ENCODE results near the gene NDUFB8.

The NDUFB8 gene

DNA sequence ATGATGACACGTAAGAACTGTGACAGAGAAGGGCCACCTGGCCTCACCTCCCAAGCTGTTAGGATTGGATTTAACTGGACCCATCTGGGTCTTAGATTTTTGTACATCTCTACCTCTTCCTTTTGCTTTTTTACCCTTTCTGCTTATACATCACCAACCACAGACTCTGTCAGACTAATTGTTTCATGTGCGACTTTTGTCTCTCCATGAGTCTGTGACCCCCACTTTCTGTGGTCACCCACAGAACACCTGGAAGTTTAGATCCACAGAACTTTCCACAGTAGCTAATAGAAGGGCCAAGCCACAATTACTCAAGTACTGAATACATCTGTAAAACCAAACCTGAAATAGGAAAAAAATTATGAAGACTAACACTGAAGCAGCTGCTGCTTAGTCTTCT lies 33.1 kb downstream of the NDUFB8 start:
- H3K9ac ChIP-seq (ENCODE audit: low read length), result no peak overlapping the region
- no peaks in the 10 kb centered on the region for H3K4me1 ChIP-seq (ENCODE audit: control insufficient read depth, insufficient read depth, low read length)
- H3K4me3 ChIP-seq (ENCODE audit: low read length), result no peak overlapping the region
- no peaks in the 10 kb centered on the region for H3K27me3 ChIP-seq (ENCODE audit: control insufficient read depth, insufficient read depth, low read length)
- peaks cover 35% of the 10 kb centered on the region for H3K36me3 ChIP-seq (ENCODE audit: control insufficient read depth, insufficient read depth, low read length)
- H3K27ac ChIP-seq (ENCODE audit: low read depth, low read length), result no peak overlapping the region

DNA sequence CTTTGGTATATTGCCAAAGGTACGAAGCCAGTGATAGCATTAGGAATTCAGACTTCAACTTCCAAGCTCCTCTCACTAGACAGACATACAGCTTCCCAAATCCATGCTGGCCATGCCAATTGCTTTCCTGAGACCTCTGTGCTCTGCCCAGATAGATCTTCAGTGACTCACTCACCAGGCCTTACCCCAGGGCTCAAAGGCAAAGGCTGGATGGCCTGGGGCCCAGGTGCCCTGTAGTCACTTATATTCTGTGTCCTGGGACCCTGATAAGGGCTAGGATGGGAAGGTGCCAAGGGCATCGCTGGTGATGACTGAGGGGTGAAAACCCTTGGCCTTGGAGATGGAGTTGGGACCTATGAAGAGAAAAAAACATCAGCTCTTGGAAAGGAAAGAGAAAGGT lies 39.1 kb downstream of the NDUFB8 start:
- H3K4me3 ChIP-seq (ENCODE audit: low read length), result no peak overlapping the region
- H3K27me3 ChIP-seq (ENCODE audit: control insufficient read depth, insufficient read depth, low read length), result no peaks in the 10 kb centered on the region
- peaks cover 19% of the 10 kb centered on the region for H3K36me3 ChIP-seq (ENCODE audit: control insufficient read depth, insufficient read depth, low read length)
- H3K9ac ChIP-seq (ENCODE audit: low read length), result no peak overlapping the region
- no peak overlapping the region for H3K27ac ChIP-seq (ENCODE audit: low read depth, low read length)
- no peaks in the 10 kb centered on the region for H3K4me1 ChIP-seq (ENCODE audit: control insufficient read depth, insufficient read depth, low read length)

DNA sequence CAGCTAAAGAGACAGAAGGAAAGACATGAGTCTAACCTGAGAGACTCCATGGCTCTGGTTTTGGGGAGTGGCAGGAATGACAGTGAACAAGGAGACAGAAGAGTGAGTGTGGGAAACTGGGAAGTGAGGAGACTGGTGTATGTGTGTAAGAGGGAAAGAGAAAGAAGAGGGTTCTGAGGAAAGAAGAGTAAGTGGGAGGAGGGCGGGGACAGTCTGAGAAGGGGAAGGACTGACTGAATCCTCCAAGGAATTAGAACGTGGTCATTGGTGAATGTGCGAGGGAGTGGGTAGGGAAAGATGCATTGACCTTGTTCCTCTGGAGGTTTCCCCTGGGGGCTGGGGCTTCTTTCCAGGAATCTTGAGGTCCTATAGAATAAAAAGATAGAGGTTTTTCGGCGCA lies 40.3 kb downstream of the NDUFB8 start:
- Histone ChIP-seq H3K27me3 (ENCODE audit: control insufficient read depth, insufficient read depth, low read length) (no peaks in the 10 kb centered on the region), H3K4me3 (ENCODE audit: low read length) (no peak overlapping the region), H3K27ac (ENCODE audit: low read depth, low read length) (no peak overlapping the region), H3K36me3 (ENCODE audit: control insufficient read depth, insufficient read depth, low read length) (peaks cover 19% of the 10 kb centered on the region), H3K4me1 (ENCODE audit: control insufficient read depth, insufficient read depth, low read length) (no peaks in the 10 kb centered on the region), H3K9ac (ENCODE audit: low read length) (no peak overlapping the region)

DNA sequence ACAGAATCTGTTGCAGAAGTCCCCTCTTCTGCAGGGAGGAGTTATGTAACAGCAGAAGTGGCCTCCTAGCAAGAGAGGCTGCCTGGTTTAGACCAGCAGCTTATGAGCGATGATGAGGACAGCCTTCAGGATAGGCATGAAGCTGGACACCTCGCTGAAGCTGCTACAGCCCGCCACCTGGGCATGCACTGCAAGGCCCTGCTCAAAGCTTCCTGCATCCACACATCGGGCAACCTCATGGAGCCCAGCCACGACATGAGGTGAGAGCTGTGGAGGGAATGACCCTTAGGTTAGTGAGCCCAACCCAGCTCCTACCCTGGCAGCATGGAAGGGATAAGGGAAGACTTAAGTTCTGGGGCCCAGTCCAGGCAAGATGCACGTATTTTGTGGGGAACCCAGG lies 42.1 kb downstream of the NDUFB8 start:
- no peak overlapping the region for H3K27ac ChIP-seq (ENCODE audit: low read depth, low read length)
- no peak overlapping the region for H3K9ac ChIP-seq (ENCODE audit: low read length)
- H3K4me3 ChIP-seq (ENCODE audit: low read length), result no peak overlapping the region
- H3K36me3 ChIP-seq (ENCODE audit: control insufficient read depth, insufficient read depth, low read length), result peaks cover 19% of the 10 kb centered on the region
- no peaks in the 10 kb centered on the region for H3K4me1 ChIP-seq (ENCODE audit: control insufficient read depth, insufficient read depth, low read length)
- H3K27me3 ChIP-seq (ENCODE audit: control insufficient read depth, insufficient read depth, low read length), result no peaks in the 10 kb centered on the region

DNA sequence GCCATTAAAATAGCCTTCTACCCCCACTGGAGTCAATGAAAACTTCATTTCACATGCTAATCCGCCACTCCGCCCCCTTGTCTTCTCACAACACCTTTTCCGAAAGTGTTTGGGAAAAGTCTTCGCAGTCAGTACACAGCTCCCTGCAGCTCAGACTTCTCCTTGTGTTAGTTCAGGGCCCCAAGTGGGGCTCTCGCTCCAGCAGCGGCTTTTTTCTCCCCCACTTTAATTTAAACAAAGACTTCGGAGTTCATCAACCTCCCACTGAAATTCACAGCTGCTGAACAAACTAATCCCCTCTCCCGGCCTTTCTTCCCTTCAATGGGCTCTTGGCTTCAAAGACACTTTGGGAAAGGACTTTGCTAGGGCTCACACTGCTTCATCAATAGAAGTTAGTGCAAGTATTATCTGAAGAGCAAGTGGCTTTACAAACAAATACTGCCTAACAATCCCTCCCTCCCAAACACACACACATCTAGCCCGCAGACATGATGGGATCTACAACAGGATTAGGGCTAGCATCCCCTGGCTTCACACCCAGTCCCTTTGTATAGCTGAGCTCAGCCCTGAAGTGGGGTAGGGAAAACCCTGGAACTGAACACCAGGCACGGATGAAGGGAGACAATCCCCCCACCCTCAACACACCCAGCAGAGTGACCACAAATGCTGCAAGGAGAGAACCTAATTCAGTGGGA lies 43.7 kb downstream of the NDUFB8 start:
- H3K4me3 ChIP-seq (ENCODE audit: low read length), result no peak overlapping the region
- peaks cover 19% of the 10 kb centered on the region for H3K36me3 ChIP-seq (ENCODE audit: control insufficient read depth, insufficient read depth, low read length)
- peaks cover 4% of the 10 kb centered on the region for H3K4me1 ChIP-seq (ENCODE audit: control insufficient read depth, insufficient read depth, low read length)
- H3K27me3 ChIP-seq (ENCODE audit: control insufficient read depth, insufficient read depth, low read length), result no peaks in the 10 kb centered on the region
- no peak overlapping the region for H3K9ac ChIP-seq (ENCODE audit: low read length)
- no peak overlapping the region for H3K27ac ChIP-seq (ENCODE audit: low read depth, low read length)

DNA sequence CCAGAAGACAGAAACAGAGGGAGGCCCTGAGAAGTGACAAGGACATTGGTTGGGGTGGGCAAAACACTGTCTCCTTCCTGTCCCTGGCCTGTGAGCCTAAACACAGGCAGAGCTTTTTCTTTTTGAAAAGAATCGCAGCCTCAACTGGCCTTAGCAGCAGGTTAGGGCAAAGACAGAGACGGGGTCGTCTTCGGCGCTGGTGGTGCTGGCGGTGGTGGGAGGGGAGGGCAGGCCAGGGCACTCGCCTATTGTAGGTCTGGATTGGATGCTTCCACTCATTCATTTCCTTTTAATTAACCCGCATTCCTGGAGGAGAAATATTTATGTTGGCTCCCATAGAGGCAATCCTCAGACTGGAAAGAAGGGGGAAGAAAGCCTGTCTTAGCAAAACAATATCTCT lies 44.3 kb downstream of the NDUFB8 start:
- H3K4me1 ChIP-seq (ENCODE audit: control insufficient read depth, insufficient read depth, low read length), result peaks cover 4% of the 10 kb centered on the region
- peaks cover 16% of the 10 kb centered on the region for H3K36me3 ChIP-seq (ENCODE audit: control insufficient read depth, insufficient read depth, low read length)
- H3K9ac ChIP-seq (ENCODE audit: low read length), result no peak overlapping the region
- H3K4me3 ChIP-seq (ENCODE audit: low read length), result no peak overlapping the region
- H3K27ac ChIP-seq (ENCODE audit: low read depth, low read length), result no peak overlapping the region
- H3K27me3 ChIP-seq (ENCODE audit: control insufficient read depth, insufficient read depth, low read length), result peaks cover 2% of the 10 kb centered on the region

DNA sequence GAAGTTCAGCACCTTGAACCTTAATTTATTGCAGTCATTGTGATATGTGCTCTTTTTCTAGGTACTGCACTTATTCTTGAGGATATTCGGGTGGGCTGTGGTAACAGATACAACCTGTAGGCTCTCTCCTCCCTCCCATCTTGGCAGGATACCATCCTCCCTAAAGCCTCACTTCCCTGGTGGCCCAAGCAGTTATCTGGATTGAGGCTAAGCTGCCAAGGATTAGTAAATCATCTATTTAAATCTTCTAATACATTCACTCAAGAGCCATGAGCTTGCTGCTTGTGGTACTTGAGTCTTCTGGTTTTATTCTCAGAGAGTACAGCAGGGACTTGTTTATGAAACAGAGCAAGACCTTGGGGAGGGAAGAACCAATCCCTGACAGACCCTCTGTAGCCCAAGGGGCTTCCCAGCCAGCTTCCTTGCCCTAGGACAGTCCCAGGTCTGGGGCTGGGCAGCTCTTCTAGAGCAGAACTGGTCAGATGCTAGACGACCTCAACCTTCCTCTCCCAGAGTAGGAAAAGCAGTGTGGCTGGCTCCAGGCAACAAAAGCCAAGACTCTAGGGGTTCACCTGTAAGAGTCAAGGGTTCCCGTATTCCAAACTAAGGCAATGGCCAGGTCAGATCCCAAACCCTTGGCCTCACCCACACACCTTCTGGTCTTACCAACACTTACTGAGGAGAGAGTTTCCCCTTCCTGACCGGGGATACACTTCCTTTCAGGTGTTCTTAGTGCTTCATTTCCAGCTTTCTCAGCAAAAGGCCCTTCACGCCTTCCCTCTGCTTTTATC lies 45.6 kb downstream of the NDUFB8 start:
- H3K27me3 ChIP-seq (ENCODE audit: control insufficient read depth, insufficient read depth, low read length), result peaks cover 5% of the 10 kb centered on the region
- no peak overlapping the region for H3K4me3 ChIP-seq (ENCODE audit: low read length)
- H3K9ac ChIP-seq (ENCODE audit: low read length), result no peak overlapping the region
- H3K4me1 ChIP-seq (ENCODE audit: control insufficient read depth, insufficient read depth, low read length), result peaks cover 4% of the 10 kb centered on the region
- H3K27ac ChIP-seq (ENCODE audit: low read depth, low read length), result no peak overlapping the region
- H3K36me3 ChIP-seq (ENCODE audit: control insufficient read depth, insufficient read depth, low read length), result peaks cover 5% of the 10 kb centered on the region

DNA sequence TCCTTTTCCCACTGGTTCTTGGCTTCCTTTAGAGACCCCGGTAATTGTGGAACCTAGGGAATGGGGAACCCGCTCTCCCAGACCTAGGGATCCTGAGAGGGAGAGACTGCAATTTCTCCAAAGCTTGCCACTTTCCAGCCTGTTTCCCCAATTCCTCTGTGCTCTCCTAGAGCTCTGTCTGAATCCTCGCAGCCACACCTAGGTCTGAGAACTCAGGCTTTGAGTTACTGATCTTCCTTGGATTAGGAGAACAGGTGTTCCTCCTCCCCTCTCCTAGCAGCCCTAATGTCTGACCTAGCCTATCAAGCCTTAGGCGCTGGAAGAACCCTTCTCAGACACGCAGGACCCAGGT lies 46.9 kb downstream of the NDUFB8 start:
- H3K27ac ChIP-seq (ENCODE audit: low read depth, low read length), result no peak overlapping the region
- no peak overlapping the region for H3K9ac ChIP-seq (ENCODE audit: low read length)
- peak overlapping the region; percentile 72 for H3K4me3 ChIP-seq (ENCODE audit: low read length)
- peaks cover 5% of the 10 kb centered on the region for H3K27me3 ChIP-seq (ENCODE audit: control insufficient read depth, insufficient read depth, low read length)
- no peaks in the 10 kb centered on the region for H3K36me3 ChIP-seq (ENCODE audit: control insufficient read depth, insufficient read depth, low read length)
- H3K4me1 ChIP-seq (ENCODE audit: control insufficient read depth, insufficient read depth, low read length), result peaks cover 4% of the 10 kb centered on the region

DNA sequence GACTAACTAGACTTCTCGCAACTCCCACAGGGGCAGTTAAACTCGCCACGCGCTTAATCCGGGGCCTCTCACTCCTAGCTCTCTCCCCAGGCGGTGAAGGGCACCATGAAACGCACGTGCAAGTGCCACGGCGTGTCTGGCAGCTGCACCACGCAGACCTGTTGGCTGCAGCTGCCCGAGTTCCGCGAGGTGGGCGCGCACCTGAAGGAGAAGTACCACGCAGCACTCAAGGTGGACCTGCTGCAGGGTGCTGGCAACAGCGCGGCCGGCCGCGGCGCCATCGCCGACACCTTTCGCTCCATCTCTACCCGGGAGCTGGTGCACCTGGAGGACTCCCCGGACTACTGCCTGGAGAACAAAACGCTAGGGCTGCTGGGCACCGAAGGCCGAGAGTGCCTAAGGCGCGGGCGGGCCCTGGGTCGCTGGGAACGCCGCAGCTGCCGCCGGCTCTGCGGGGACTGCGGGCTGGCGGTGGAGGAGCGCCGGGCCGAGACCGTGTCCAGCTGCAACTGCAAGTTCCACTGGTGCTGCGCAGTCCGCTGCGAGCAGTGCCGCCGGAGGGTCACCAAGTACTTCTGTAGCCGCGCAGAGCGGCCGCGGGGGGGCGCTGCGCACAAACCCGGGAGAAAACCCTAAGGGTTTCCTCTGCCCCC lies 47.4 kb downstream of the NDUFB8 start:
- Histone ChIP-seq H3K9ac (ENCODE audit: low read length) (no peak overlapping the region), H3K27ac (ENCODE audit: low read depth, low read length) (no peak overlapping the region), H3K4me1 (ENCODE audit: control insufficient read depth, insufficient read depth, low read length) (peaks cover 4% of the 10 kb centered on the region), H3K27me3 (ENCODE audit: control insufficient read depth, insufficient read depth, low read length) (peaks cover 5% of the 10 kb centered on the region), H3K4me3 (ENCODE audit: low read length) (peak overlapping the region; percentile 72), H3K36me3 (ENCODE audit: control insufficient read depth, insufficient read depth, low read length) (no peaks in the 10 kb centered on the region)

DNA sequence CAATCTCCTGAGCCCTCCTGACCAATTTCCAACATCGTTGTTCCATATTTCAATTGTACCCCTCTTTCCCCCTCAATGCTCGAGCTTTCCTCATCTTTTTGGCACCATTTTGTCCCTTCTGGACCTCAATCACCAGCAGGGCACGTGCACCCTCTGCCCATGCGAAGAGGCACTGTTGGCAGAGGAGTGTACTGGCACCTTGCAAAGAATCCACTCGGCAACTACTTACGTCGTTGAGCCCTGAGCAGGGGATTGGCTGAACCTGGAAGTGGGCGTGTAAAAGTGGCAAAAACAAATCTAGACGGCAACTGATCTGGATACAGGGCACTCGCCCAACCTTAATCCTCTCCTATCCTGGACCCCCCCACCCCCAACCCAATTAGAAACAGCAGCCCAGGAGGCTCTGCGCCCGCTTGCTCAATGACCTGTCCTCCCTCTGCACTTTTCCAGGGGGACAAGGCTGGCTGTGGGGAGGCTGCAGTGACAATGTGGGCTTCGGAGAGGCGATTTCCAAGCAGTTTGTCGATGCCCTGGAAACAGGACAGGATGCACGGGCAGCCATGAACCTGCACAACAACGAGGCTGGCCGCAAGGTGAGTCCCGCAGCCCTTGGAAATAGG lies 48.1 kb downstream of the NDUFB8 start:
- Histone ChIP-seq H3K27me3 (ENCODE audit: control insufficient read depth, insufficient read depth, low read length) (peaks cover 5% of the 10 kb centered on the region), H3K9ac (ENCODE audit: low read length) (no peak overlapping the region), H3K4me1 (ENCODE audit: control insufficient read depth, insufficient read depth, low read length) (peaks cover 4% of the 10 kb centered on the region), H3K27ac (ENCODE audit: low read depth, low read length) (no peak overlapping the region), H3K4me3 (ENCODE audit: low read length) (peak overlapping the region; percentile 72), H3K36me3 (ENCODE audit: control insufficient read depth, insufficient read depth, low read length) (no peaks in the 10 kb centered on the region)

DNA sequence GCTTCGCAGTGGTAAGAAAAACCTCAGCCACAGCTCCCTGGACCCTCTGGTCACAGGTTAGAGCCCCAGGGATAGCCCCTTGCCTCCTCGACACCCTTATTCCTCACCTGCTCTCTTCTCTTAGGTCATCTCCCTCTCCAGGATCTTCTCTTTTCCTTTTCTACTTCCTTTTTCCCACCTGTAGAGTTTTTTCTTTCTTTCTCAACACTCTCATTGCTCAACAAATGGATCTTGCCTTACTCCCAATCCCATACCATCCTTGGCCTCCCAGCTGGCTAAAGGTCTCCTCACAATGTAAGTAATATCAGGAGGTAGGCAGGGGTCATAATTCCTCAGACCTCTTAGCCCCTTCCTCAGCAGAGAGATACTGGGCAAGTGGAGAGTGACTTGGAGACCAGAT lies 49.7 kb downstream of the NDUFB8 start:
- H3K27ac ChIP-seq (ENCODE audit: low read depth, low read length), result no peak overlapping the region
- H3K36me3 ChIP-seq (ENCODE audit: control insufficient read depth, insufficient read depth, low read length), result no peaks in the 10 kb centered on the region
- no peak overlapping the region for H3K9ac ChIP-seq (ENCODE audit: low read length)
- no peak overlapping the region for H3K4me3 ChIP-seq (ENCODE audit: low read length)
- H3K4me1 ChIP-seq (ENCODE audit: control insufficient read depth, insufficient read depth, low read length), result peaks cover 4% of the 10 kb centered on the region
- peaks cover 5% of the 10 kb centered on the region for H3K27me3 ChIP-seq (ENCODE audit: control insufficient read depth, insufficient read depth, low read length)

DNA sequence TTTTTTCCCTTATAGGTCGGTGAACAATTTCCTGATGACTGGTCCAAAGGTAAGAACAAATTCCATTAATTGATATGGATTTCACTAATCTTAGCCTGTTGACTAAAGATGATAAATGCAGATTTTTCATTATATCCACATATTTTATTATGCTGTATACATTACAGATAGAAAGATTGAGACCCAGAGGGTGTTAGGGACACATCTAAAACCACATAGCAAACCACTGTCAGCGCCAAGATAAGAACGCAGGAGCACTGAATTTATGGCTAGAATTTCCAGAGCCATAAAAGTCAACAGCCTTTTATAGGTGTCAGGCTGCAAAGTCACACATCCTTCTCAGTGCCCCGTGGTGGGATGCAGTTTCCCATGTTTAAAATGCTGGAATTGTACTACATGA lies 50.6 kb downstream of the NDUFB8 start:
- Histone ChIP-seq H3K27me3 (ENCODE audit: control insufficient read depth, insufficient read depth, low read length) (peaks cover 5% of the 10 kb centered on the region), H3K4me3 (ENCODE audit: low read length) (no peak overlapping the region), H3K4me1 (ENCODE audit: control insufficient read depth, insufficient read depth, low read length) (peaks cover 4% of the 10 kb centered on the region), H3K36me3 (ENCODE audit: control insufficient read depth, insufficient read depth, low read length) (no peaks in the 10 kb centered on the region), H3K27ac (ENCODE audit: low read depth, low read length) (no peak overlapping the region), H3K9ac (ENCODE audit: low read length) (no peak overlapping the region)
